DOHH2 (cell line): ENCODE measurements around the gene CACNB1.

Source experiments
- H3F3A ChIP-seq: fragments of 200-600 bp; sonication (generic), shearing (Covaris generic); 2 replicates; pipeline ENCODE4 v1.6.0; 2016; ENCODE audit warnings: antibody characterized with exemption, mild to moderate bottlenecking; ENCODE audit not compliant: control insufficient read depth, insufficient read depth
- H3K27ac ChIP-seq: fragments of 200-600 bp; sonication (generic); 2 replicates; pipeline ENCODE4 v1.5.1; 2014; ENCODE audit warnings: low read depth, mild to moderate bottlenecking, low read length, moderate library complexity
- H3K27me3 ChIP-seq: fragments of 200-600 bp; sonication (generic); 2 replicates; pipeline ENCODE4 v1.6.1; 2014; ENCODE audit warnings: mild to moderate bottlenecking, low read length, mixed read lengths; ENCODE audit not compliant: control insufficient read depth
- H3K36me3 ChIP-seq: fragments of 200-600 bp; sonication (generic); 2 replicates; pipeline ENCODE4 v1.6.1; 2014; ENCODE audit warnings: mild to moderate bottlenecking, low read length, moderate library complexity, mixed read lengths; ENCODE audit not compliant: control insufficient read depth
- H3K4me1 ChIP-seq: fragments of 200-600 bp; sonication (generic); 2 replicates; pipeline ENCODE4 v1.6.1; 2014; ENCODE audit warnings: mild to moderate bottlenecking, low read length, mixed read lengths; ENCODE audit not compliant: control insufficient read depth
- H3K4me2 ChIP-seq: fragments of 200-600 bp; sonication (generic); 2 replicates; pipeline ENCODE4 v1.6.0; 2014; ENCODE audit warnings: mild to moderate bottlenecking, low read length, moderate library complexity
- H3K4me3 ChIP-seq: fragments of 200-600 bp; sonication (generic); 2 replicates; pipeline ENCODE4 v1.5.1; 2014; ENCODE audit warnings: mild to moderate bottlenecking, low read length, mixed read lengths
- H3K79me2 ChIP-seq: fragments of 200-600 bp; sonication (generic); 2 replicates; pipeline ENCODE4 v1.6.1; 2014; ENCODE audit warnings: mild to moderate bottlenecking, low read length, mixed read lengths; ENCODE audit not compliant: control insufficient read depth
- H3K9me2 ChIP-seq: fragments of 200-600 bp; sonication (generic); replicated peaks from 2 replicates; pipeline ENCODE4 v1.6.1; 2014; ENCODE audit warnings: mild to moderate bottlenecking, low read length, mixed read lengths; ENCODE audit not compliant: control insufficient read depth
- H3K9me3 ChIP-seq: fragments of 200-600 bp; sonication (generic); 2 replicates; pipeline ENCODE4 v1.6.1; 2014; ENCODE audit warnings: antibody characterized with exemption, low read length, mixed read lengths; ENCODE audit not compliant: control insufficient read depth, insufficient read depth
- H4K20me1 ChIP-seq: fragments of 200-600 bp; sonication (generic); 2 replicates; pipeline ENCODE4 v1.6.0; 2014; ENCODE audit warnings: low read depth, mild to moderate bottlenecking, antibody characterized with exemption, low read length, moderate library complexity; ENCODE audit not compliant: control insufficient read depth, insufficient read depth
- EZH2phosphoT487 ChIP-seq: fragments of 200-600 bp; sonication (generic); IDR thresholded peaks from 2 replicates; pipeline ENCODE4 v1.6.1; 2017; ENCODE audit warnings: borderline replicate concordance, mild to moderate bottlenecking, antibody characterized with exemption, low read length, moderate library complexity, mixed read lengths
- TF ChIP-seq, protein P1 (sequence below): fragments of 200-600 bp; sonication (generic); IDR thresholded peaks from one replicate; pipeline ENCODE4 v1.5.1; 2014; ENCODE audit warnings: antibody characterized with exemption, mild to moderate bottlenecking, low read depth, low read length; ENCODE audit not compliant: poor library complexity, severe bottlenecking

CACNB1 gene

DNA sequence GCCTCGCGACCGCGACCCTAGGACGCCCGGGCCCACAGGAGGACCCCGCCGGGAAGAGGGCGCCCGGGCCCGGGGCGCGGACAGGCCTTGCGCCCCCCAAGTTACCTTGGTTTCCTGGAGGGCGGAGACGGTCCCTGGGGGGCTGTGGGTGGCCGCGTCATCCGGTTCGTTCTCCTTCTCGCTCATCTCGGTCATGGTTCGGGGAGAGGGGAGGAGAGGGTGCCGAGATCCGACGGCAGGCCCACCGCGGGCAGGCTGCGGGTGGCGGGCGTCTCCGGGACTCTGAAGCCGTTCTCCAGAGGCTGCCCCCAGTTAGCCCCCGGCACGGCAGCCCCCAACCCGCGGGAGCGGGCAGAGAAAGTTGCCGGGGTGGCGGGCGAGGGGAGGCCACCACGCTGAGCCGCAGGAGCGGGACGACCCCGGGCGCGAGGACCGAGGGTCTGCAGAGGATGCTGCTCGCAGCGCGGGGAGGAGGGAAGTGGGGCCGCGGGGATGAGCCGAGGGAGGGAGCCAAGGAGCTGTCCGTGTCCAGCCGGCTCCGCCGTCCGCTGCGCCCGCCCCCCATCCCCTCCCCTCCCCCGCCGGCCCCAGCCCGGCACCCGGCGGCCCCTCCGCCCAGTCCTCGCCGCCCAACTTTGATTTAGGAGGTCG is 28.0 kb upstream of the CACNB1 start, which contains the start of gene STAC2:
Gene STAC2, minus strand, starts transcription at position 638 of the 651 bp plus-strand sequence. Its CDS starts 443 bp downstream, at position 195.
- H3K79me2 ChIP-seq: no peaks in the 10 kb centered on the region
- peaks cover 27% of the 10 kb centered on the region for H3K27me3 ChIP-seq
- H3K4me3 ChIP-seq: no peak within 1 kb of the TSS
- no peaks in the 10 kb centered on the region for H3F3A ChIP-seq
- H4K20me1 ChIP-seq: no peaks in the 10 kb centered on the region
- TF ChIP-seq EZH2phosphoT487: no peak
- TF ChIP-seq, protein P1, sequence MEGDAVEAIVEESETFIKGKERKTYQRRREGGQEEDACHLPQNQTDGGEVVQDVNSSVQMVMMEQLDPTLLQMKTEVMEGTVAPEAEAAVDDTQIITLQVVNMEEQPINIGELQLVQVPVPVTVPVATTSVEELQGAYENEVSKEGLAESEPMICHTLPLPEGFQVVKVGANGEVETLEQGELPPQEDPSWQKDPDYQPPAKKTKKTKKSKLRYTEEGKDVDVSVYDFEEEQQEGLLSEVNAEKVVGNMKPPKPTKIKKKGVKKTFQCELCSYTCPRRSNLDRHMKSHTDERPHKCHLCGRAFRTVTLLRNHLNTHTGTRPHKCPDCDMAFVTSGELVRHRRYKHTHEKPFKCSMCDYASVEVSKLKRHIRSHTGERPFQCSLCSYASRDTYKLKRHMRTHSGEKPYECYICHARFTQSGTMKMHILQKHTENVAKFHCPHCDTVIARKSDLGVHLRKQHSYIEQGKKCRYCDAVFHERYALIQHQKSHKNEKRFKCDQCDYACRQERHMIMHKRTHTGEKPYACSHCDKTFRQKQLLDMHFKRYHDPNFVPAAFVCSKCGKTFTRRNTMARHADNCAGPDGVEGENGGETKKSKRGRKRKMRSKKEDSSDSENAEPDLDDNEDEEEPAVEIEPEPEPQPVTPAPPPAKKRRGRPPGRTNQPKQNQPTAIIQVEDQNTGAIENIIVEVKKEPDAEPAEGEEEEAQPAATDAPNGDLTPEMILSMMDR: no peak
- H3K9me2 ChIP-seq: no peaks in the 10 kb centered on the region
- H3K36me3 ChIP-seq: no peaks in the 10 kb centered on the region
- H3K27ac ChIP-seq: no peak within 1 kb of the TSS
- no peaks in the 10 kb centered on the region for H3K4me1 ChIP-seq
- no peak within 1 kb of the TSS for H3K4me2 ChIP-seq
- no peaks in the 10 kb centered on the region for H3K9me3 ChIP-seq

DNA sequence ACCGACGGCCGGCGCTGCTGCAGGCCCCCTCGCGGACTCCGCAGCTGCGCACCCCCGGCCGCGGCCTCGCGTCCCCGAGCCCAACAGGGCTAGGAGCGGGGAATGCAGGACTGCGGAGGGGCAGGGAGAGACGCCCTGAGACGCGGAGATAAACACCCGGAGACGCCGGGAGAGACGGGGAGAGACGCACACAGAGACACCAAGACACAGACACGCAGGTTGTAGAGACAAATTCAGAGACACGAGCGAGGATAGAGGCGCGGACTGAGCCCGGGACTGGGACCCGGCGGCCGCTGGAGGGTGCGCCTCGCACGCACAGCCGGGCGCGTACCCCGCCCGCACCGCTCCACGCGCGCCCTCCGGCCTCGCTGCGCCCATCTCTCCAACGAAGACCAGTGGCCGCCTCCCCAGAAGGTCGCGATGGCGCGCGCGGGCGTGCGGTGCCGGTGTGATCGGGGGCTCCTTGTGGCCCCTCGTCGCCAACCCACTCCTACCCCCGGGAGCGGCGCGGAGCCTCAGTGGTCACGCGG is 27.4 kb upstream of the CACNB1 start:
- H3K4me3 ChIP-seq: no peak overlapping the region
- H3K36me3 ChIP-seq: no peaks in the 10 kb centered on the region
- H3K9me2 ChIP-seq: no peaks in the 10 kb centered on the region
- no peaks in the 10 kb centered on the region for H3F3A ChIP-seq
- no peak overlapping the region for H3K4me2 ChIP-seq
- no peak overlapping the region for H3K27ac ChIP-seq
- no peaks in the 10 kb centered on the region for H3K79me2 ChIP-seq
- no peaks in the 10 kb centered on the region for H3K9me3 ChIP-seq
- H4K20me1 ChIP-seq: no peaks in the 10 kb centered on the region
- no peak for TF ChIP-seq EZH2phosphoT487
- TF ChIP-seq, protein P1: no peak
- H3K4me1 ChIP-seq: no peaks in the 10 kb centered on the region
- peaks cover 27% of the 10 kb centered on the region for H3K27me3 ChIP-seq

DNA sequence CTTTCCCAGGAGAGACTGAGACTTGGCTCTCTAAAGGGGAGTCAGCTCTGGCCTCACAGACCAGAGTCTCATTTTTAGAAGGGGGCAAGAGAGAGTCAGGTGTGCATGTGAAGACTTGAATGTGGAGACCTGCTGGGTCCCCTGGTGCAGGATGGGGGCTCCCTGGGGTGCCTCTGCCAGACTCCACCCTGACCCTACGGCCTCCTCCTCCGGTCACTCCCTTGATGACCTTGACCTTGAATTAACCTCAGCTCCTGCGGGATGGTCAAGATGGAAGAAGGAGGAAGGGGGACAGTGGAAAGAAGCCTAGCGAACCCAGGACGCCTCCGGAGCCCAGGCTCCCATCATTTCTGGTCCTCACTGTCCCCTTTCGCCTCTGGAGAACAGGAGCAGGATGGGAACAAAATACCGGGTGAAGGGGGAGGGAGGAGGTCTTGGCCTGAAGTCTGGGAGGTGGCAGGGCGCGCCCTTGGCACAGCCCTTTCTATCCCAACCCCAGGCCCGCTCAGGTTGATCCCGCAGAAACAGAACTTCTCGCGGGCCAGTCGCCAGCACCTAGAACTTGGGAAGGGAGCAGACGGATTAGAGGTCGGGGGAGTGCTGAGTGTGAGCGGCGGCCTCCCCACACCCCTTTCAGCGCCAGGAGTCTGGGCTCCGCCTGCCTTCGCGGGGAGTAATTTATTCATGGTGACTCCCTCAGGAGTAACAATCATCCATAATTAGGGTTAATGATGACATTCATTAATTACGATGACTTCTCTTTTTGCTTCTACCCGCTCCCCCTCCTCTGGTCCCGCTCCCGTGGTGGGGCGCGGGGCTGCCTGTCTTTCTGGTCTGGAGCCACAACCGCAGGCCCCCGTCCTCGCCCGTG is 26.7 kb upstream of the CACNB1 start:
- Histone ChIP-seq H3K4me3 (no peak overlapping the region), H3K9me3 (no peaks in the 10 kb centered on the region), H3K4me1 (no peaks in the 10 kb centered on the region), H3K27ac (no peak overlapping the region), H4K20me1 (no peaks in the 10 kb centered on the region), H3K27me3 (peaks cover 34% of the 10 kb centered on the region), H3F3A (no peaks in the 10 kb centered on the region), H3K79me2 (no peaks in the 10 kb centered on the region), H3K9me2 (no peaks in the 10 kb centered on the region), H3K4me2 (no peak overlapping the region), H3K36me3 (no peaks in the 10 kb centered on the region)
- TF ChIP-seq, protein P1: no peak
- no peak for TF ChIP-seq EZH2phosphoT487
